Suprapubic skin (tissue), 4 donors: ENCODE results near the gene ERGIC1. TPM values are rescaled to one million over a fixed set of nuclear protein-coding genes. Genes with fewer than 3 reads are reported as not detected.

ENCODE experiments used
- DNase-seq, 2 donors: peaks; one replicate each; pipeline ENCODE4 v3.0.0-alpha.2; 2019; ENCODE audit warnings: low spot score in 2 of 2
- H3K27ac ChIP-seq: fragments of 200-600 bp; sonication (generic); one replicate; pipeline ENCODE4 v1.5.1; 2019
- H3K27me3 ChIP-seq: fragments of 200-600 bp; sonication (generic); one replicate; pipeline ENCODE4 v1.5.1; 2019
- H3K36me3 ChIP-seq: fragments of 200-600 bp; sonication (generic); one replicate; pipeline ENCODE4 v1.5.1; 2019
- H3K4me1 ChIP-seq: fragments of 200-600 bp; sonication (generic); one replicate; pipeline ENCODE4 v1.5.1; 2019
- H3K4me3 ChIP-seq: fragments of 200-600 bp; sonication (generic); one replicate; pipeline ENCODE4 v1.5.1; 2019; ENCODE audit warnings: mild to moderate bottlenecking
- H3K9me3 ChIP-seq: fragments of 200-600 bp; sonication (generic); one replicate; pipeline ENCODE4 v1.5.1; 2019
- EP300 ChIP-seq: sonication (generic); formaldehyde crosslinking; IDR thresholded peaks from one replicate; pipeline ENCODE4 v1.6.1; 2017; ENCODE audit warnings: antibody characterized with exemption
- POLR2A ChIP-seq, 2 donors: fragments of 450-650 bp; IDR thresholded peaks; one replicate each; pipeline ENCODE4 v1.6.1; 2017; ENCODE audit warnings: antibody characterized with exemption in 2 of 2, mild to moderate bottlenecking in 2 of 2, moderate library complexity in 2 of 2
- POLR2AphosphoS5 ChIP-seq, 3 donors: sonication (generic); formaldehyde crosslinking; IDR thresholded peaks; one replicate each; pipeline ENCODE4 v1.6.1; 2017; ENCODE audit warnings: antibody characterized with exemption in 3 of 3
- WGBS: methylation state at CpG from one replicate; pipeline ENCODE4 v1.1.5; 2018; 5-methylcytosine and 5-hydroxymethylcytosine counted together
- total RNA-seq, 4 donors: library from RNA; depleted of rRNA; stranded (reverse); fragments of >200 nt; gene quantifications; one replicate each; pipeline ENCODE4 v1.1.0, GENCODE V29; 2016
- TF ChIP-seq, protein P1 (sequence below), 2 donors: fragments of 200-600 bp in 1 of 2; fragments of 450-650 bp in 1 of 2; sonication (generic) in 1 of 2; IDR thresholded peaks; one replicate each; pipeline ENCODE4 v1.5.1; 2016 to 2019; ENCODE audit warnings: antibody characterized with exemption in 2 of 2, mild to moderate bottlenecking in 1 of 2, moderate library complexity in 1 of 2

Gene ERGIC1
- total RNA-seq, 4 donors from 2014 or later: 81.2 to 106 (median 91.8) TPM

DNA sequence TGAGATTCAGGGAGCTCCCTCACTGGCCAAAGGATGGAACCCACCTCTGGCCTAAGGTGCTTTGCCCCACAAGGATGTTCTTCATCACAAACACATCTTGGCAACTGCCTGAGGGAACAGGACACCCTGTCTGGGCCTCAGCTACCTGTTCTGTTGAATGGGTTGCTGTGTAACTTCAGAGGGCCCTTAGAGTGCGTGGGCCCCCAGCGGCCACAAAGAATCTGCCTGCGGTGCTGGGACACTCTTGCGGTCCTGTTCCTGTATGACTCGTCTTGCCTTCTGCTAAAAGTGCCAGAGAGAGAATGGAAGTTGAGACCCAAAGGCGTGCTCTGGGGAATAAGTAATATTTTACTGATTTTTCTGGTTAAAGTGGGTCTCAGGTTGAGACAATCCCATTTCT is 111.1 kb downstream of the ERGIC1 start:
- Histone ChIP-seq H3K4me1 (no peaks in the 10 kb centered on the region), H3K4me3 (no peak overlapping the region), H3K9me3 (no peaks in the 10 kb centered on the region), H3K27me3 (no peaks in the 10 kb centered on the region), H3K27ac (no peak overlapping the region), H3K36me3 (peaks cover 38% of the 10 kb centered on the region)
- 94% methylated on average over 6 of the region's 6 CpGs for WGBS
- DNase-seq: no peak
- TF ChIP-seq POLR2A (IDR thresholded peaks at IDR 0.05): no peak
- no peak for TF ChIP-seq EP300
- TF ChIP-seq, protein P1, sequence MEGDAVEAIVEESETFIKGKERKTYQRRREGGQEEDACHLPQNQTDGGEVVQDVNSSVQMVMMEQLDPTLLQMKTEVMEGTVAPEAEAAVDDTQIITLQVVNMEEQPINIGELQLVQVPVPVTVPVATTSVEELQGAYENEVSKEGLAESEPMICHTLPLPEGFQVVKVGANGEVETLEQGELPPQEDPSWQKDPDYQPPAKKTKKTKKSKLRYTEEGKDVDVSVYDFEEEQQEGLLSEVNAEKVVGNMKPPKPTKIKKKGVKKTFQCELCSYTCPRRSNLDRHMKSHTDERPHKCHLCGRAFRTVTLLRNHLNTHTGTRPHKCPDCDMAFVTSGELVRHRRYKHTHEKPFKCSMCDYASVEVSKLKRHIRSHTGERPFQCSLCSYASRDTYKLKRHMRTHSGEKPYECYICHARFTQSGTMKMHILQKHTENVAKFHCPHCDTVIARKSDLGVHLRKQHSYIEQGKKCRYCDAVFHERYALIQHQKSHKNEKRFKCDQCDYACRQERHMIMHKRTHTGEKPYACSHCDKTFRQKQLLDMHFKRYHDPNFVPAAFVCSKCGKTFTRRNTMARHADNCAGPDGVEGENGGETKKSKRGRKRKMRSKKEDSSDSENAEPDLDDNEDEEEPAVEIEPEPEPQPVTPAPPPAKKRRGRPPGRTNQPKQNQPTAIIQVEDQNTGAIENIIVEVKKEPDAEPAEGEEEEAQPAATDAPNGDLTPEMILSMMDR (IDR thresholded peaks at IDR 0.05): no peak
- TF ChIP-seq POLR2AphosphoS5 (IDR thresholded peaks at IDR 0.05): no peak

DNA sequence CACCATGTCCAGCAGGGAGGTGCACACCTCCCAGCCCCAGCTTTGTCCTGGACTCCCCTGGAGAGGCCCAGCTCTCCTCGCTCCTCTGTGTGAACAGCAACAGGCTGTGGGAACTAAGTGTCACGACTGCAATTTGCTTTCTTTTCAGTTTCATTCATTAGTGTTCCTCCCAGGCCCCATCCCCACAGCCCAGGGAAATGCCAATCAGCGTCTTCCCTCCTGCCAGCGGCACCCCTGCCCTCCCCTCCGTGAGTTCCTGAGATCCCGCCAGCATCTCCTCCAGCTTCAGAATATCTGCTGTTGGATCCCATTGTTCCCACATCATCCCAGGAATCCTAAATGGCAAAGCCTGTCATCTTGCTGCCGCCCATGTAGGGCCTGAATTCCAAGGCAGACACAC is 112.1 kb downstream of the ERGIC1 start:
- TF ChIP-seq, protein P1 (IDR thresholded peaks at IDR 0.05): no peak
- no peak for TF ChIP-seq POLR2AphosphoS5 (IDR thresholded peaks at IDR 0.05)
- TF ChIP-seq EP300: no peak
- TF ChIP-seq POLR2A (IDR thresholded peaks at IDR 0.05): no peak
- H3K9me3 ChIP-seq: no peaks in the 10 kb centered on the region
- DNase-seq: no peak
- WGBS: 85% methylated on average over 7 of the region's 7 CpGs
- no peak overlapping the region for H3K27ac ChIP-seq
- peaks cover 36% of the 10 kb centered on the region for H3K36me3 ChIP-seq
- no peak overlapping the region for H3K4me3 ChIP-seq
- H3K4me1 ChIP-seq: no peaks in the 10 kb centered on the region
- no peaks in the 10 kb centered on the region for H3K27me3 ChIP-seq

DNA sequence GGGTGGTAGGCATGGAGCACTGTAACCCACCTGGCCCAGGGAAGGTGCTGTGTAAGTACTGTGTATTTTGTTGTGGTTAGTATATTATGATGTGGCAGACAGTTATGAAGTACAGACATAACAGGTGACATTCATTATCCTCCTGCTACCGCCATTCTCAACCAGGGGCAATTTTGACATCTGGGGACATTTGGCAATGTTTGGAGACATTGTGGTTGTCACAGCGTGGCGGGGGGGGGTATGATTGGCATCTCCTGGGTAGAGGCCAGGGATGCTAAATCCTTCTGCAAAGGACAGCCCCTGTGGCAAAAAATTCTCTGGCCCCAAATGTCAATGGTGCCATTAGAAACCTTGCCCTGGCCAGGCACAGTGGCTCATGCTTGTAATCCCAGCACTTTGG is 115.4 kb downstream of the ERGIC1 start:
- Histone ChIP-seq H3K9me3 (no peaks in the 10 kb centered on the region), H3K4me1 (no peaks in the 10 kb centered on the region), H3K36me3 (peaks cover 23% of the 10 kb centered on the region), H3K27me3 (no peaks in the 10 kb centered on the region), H3K27ac (no peak overlapping the region), H3K4me3 (no peak overlapping the region)
- DNase-seq: no peak
- TF ChIP-seq EP300 (no peak), POLR2A (IDR thresholded peaks at IDR 0.05) (no peak)
- WGBS: 96% methylated on average over 3 of the region's 3 CpGs

DNA sequence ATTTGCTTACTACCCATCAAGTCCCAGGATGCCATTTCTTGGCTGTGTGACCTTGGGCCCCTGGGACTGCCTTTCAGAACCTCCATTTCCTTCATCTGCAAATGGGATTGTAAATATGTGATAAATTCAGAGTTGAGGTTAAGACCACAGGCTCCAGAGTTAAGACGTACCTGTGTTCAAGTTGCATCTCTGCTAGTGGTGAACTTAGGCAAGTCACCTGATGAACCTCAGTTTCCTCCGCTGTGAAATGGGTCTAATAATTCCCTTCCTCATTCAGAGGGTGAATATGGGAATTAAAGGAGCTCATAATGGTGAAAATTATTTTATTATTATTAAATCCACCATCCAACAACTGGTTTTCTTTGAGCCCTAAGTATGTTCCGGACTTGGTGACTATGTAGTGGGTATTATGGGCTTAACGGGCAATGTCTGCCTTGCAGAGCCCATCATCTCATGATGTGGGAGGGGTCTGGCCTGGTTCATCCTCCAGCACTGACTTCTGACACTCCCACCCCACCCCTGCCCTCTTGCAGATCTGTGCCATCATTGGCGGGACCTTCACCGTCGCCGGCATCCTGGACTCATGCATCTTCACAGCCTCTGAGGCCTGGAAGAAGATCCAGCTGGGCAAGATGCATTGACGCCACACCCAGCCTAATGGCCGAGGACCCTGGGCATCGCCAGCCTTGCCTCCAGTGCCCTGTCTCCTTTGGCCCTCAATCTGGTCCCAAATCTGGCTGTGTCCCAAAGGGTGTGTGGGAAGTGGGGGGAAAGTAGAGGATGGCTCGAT is 116.3 kb downstream of the ERGIC1 start:
- H3K4me3 ChIP-seq: no peak overlapping the region
- WGBS: 94% methylated on average over 11 of the region's 12 CpGs
- DNase-seq: no peak
- no peaks in the 10 kb centered on the region for H3K9me3 ChIP-seq
- peaks cover under 1% of the 10 kb centered on the region for H3K4me1 ChIP-seq
- TF ChIP-seq POLR2AphosphoS5 (IDR thresholded peaks at IDR 0.05) (no peak), EP300 (no peak), POLR2A (IDR thresholded peaks at IDR 0.05) (no peak)
- TF ChIP-seq, protein P1 (IDR thresholded peaks at IDR 0.05): no peak
- no peaks in the 10 kb centered on the region for H3K27me3 ChIP-seq
- H3K27ac ChIP-seq: no peak overlapping the region
- H3K36me3 ChIP-seq: peaks cover 19% of the 10 kb centered on the region

DNA sequence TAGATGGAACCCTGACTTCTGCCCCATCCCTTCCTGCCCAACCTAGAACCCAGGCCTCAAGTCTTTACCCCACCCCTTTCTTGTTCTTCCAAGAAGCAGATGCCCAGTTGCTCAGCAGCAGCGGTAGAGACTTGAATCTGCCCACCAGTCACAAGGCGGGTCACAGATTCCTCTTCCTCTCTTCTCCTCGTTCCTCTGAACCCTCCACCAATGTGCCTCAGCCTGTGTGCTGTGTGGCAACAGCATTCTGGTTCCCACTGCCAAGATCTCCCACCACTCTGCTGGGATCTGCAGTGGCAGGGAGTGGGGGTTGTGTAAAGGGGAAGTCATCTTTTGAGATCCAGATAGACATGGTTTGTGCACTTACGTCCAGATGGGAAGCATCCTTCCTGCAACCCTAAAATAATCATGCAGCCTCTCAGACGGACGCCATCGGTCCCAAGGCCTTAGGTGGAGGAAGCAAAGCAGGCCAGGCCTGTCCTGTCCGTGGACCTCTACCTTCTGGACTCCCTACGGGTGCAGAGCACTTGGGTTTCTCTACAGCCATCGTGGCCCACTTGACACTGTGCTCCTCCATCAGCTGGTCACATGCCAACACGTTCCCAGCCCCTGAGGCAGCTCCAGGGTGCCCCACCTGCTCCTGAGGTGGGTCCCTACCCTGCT is 117.5 kb downstream of the ERGIC1 start:
- no peak overlapping the region for H3K4me3 ChIP-seq
- H3K36me3 ChIP-seq: peaks cover 9% of the 10 kb centered on the region
- H3K27me3 ChIP-seq: no peaks in the 10 kb centered on the region
- DNase-seq: no peak
- no peaks in the 10 kb centered on the region for H3K9me3 ChIP-seq
- WGBS: 73% methylated on average over 11 of the region's 11 CpGs
- no peak for TF ChIP-seq EP300
- no peak for TF ChIP-seq POLR2A (IDR thresholded peaks at IDR 0.05)
- TF ChIP-seq POLR2AphosphoS5 (IDR thresholded peaks at IDR 0.05): no peak
- TF ChIP-seq, protein P1 (IDR thresholded peaks at IDR 0.05): no peak
- peaks cover 4% of the 10 kb centered on the region for H3K4me1 ChIP-seq
- H3K27ac ChIP-seq: no peak overlapping the region
